Glutamatergic neuron (in vitro differentiated cells): ENCODE measurements around the gene TMOD4. TPM values are rescaled to one million over a fixed set of nuclear protein-coding genes. Genes with fewer than 3 reads are reported as not detected.
A peak's percentile ranks its signal among the peaks of the same experiment; 100 is the strongest.

ENCODE experiments used
- DNase-seq: peaks from one replicate; pipeline ENCODE4 v3.0.0; 2022
- H3K27ac Mint-ChIP-seq: one replicate; pipeline ENCODE4 v1.8.0; 2020; ENCODE audit warnings: mild to moderate bottlenecking, mixed read lengths, inconsistent platforms; ENCODE audit not compliant: unreplicated experiment
- H3K27me3 Mint-ChIP-seq: one replicate; pipeline ENCODE4 v1.8.0; 2020; ENCODE audit warnings: mild to moderate bottlenecking, moderate library complexity, mixed read lengths, inconsistent platforms; ENCODE audit not compliant: unreplicated experiment
- H3K36me3 Mint-ChIP-seq: one replicate; pipeline ENCODE4 v1.8.0; 2020; ENCODE audit warnings: mild to moderate bottlenecking, mixed read lengths, inconsistent platforms; ENCODE audit not compliant: unreplicated experiment
- H3K4me1 Mint-ChIP-seq: one replicate; pipeline ENCODE4 v1.8.0; 2020; ENCODE audit warnings: mild to moderate bottlenecking, low read depth, mixed read lengths, inconsistent platforms; ENCODE audit not compliant: unreplicated experiment
- H3K4me3 Mint-ChIP-seq: one replicate; pipeline ENCODE4 v1.8.0; 2020; ENCODE audit warnings: mild to moderate bottlenecking, mixed read lengths, inconsistent platforms; ENCODE audit not compliant: unreplicated experiment
- H3K9me3 Mint-ChIP-seq: one replicate; pipeline ENCODE4 v1.8.0; 2020; ENCODE audit warnings: mild to moderate bottlenecking, moderate library complexity, mixed read lengths, inconsistent platforms; ENCODE audit not compliant: unreplicated experiment
- CTCF ChIP-seq: fragments of 200-600 bp; sonication (generic); IDR thresholded peaks from one replicate; pipeline ENCODE4 v1.5.0; 2021; ENCODE audit not compliant: partially characterized antibody, unreplicated experiment
- total RNA-seq: library from RNA; stranded (reverse); fragmentation: NEBNext Ultra II Directional; extraction: Animal tissue kit (Norgen Biotek cat#: 25700); gene quantifications from one replicate; pipeline ENCODE4 v1.2.1, GENCODE V29; 2021; ENCODE audit not compliant: unreplicated experiment

Gene TMOD4
- total RNA-seq, 1 donor from 2014 or later, result 0.76 TPM

DNA sequence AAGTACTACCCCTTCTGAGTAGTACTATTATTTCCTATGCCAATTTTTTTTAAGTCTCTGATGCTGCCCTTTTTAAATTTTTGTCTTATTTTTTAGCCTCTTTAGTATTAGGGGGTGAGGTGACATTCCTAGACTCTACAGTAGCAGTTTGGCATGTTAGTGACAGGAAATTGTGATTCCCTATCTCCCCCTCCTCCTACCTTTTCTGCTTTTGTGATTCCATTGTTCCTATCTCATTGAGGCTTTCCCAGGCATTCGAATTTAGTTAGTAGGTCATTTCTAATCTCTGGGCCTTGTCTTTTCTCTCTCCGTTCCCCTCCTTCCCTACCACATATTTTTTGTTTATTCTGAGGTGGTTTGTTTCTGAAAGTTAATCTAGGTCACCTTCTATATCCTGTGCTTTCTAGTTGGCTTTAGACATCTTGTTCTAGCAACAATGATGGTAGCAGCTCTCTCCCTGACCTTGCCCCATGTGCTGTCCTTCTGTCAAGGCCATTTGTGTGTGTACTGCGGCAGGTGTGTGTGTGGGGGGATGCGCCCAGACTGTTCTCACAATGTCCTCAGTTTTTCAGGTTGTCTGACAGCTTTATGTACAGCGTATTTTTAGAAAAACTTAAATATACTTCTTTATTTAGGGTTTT is 50.9 kb downstream of the TMOD4 start:
- peak overlapping the region; percentile 56 for H3K27ac Mint-ChIP-seq
- H3K9me3 Mint-ChIP-seq, result peaks cover 5% of the 10 kb centered on the region
- peaks cover 2% of the 10 kb centered on the region for H3K27me3 Mint-ChIP-seq
- H3K4me1 Mint-ChIP-seq, result peaks cover 8% of the 10 kb centered on the region
- DNase-seq, result no peak
- no peaks in the 10 kb centered on the region for H3K36me3 Mint-ChIP-seq
- H3K4me3 Mint-ChIP-seq, result no peak overlapping the region
- no peak for TF ChIP-seq CTCF

Other genes starting within 250 kb of the TMOD4 start
- gene SETDB1, start 249.6 kb downstream of the TMOD4 start, total RNA-seq, result 57.0 TPM
- gene CERS2, start 201.1 kb downstream of the TMOD4 start, total RNA-seq, result 94.2 TPM
- not detected for gene ANXA9, start 193.7 kb downstream of the TMOD4 start, total RNA-seq
- 26.2 TPM for gene MINDY1, start 169.1 kb downstream of the TMOD4 start, total RNA-seq
- gene PRUNE1, start 167.5 kb downstream of the TMOD4 start, total RNA-seq, result 14.9 TPM
- gene BNIPL, start 139.4 kb downstream of the TMOD4 start, total RNA-seq, result 1.4 TPM
- 1.8 TPM for gene C1orf56, start 128.2 kb downstream of the TMOD4 start, total RNA-seq
- 127 TPM for gene CDC42SE1, start 116.4 kb downstream of the TMOD4 start, total RNA-seq
- gene MLLT11, start 115.6 kb downstream of the TMOD4 start, total RNA-seq, result 504 TPM
- gene GABPB2, start 105.2 kb downstream of the TMOD4 start, total RNA-seq, result 5.4 TPM
- 119 TPM for gene SEMA6C, start 29.4 kb downstream of the TMOD4 start, total RNA-seq
- not detected for gene TNFAIP8L2, start 19.3 kb downstream of the TMOD4 start, total RNA-seq
- 21.9 TPM for gene LYSMD1, start 10.1 kb downstream of the TMOD4 start, total RNA-seq
- 44.2 TPM for gene SCNM1, start 9.8 kb downstream of the TMOD4 start, total RNA-seq
- gene VPS72, start 14.2 kb upstream of the TMOD4 start, total RNA-seq, result 125 TPM
- 79.4 TPM for gene PIP5K1A, start 22.6 kb upstream of the TMOD4 start, total RNA-seq
- 250 TPM for gene PSMD4, start 78.8 kb upstream of the TMOD4 start, total RNA-seq
- 34.4 TPM for gene ZNF687, start 106.3 kb upstream of the TMOD4 start, total RNA-seq
- 68.7 TPM for gene PI4KB, start 151.4 kb upstream of the TMOD4 start, total RNA-seq
- 64.4 TPM for gene RFX5, start 171.3 kb upstream of the TMOD4 start, total RNA-seq
- gene SELENBP1, start 196.7 kb upstream of the TMOD4 start, total RNA-seq, result 2.9 TPM
- 234 TPM for gene PSMB4, start 223.6 kb upstream of the TMOD4 start, total RNA-seq